ENCODE data around the gene COQ8B.
"Not testable (repeated sequence)": the region's sequence is repeated elsewhere in the genome, so short reads cannot be mapped to it uniquely, and the experiment has no call there.

The COQ8B gene

GRCh38 chr19:40652303-40652702 lies 64.4 kb downstream of the COQ8B start:
- H3K27ac ChIP-seq (replicated peaks; ENCODE audit: low read length), result not testable (repeated sequence)

GRCh38 chr19:40650749-40651305 lies 65.9 kb downstream of the COQ8B start:
- no peak overlapping the region for H2BK120ac ChIP-seq (ENCODE audit: low read depth, low read length)
- H2AK5ac ChIP-seq (ENCODE audit: low read depth, low read length), result no peak overlapping the region
- H4K8ac ChIP-seq (ENCODE audit: low read depth, low read length), result no peak overlapping the region
- DNase-seq (ENCODE audit: low spot score), result no peak
- no peak overlapping the region for H3K4me2 ChIP-seq (ENCODE audit: insufficient read depth, low read length, poor library complexity, severe bottlenecking)
- no peak overlapping the region for H3K14ac ChIP-seq (ENCODE audit: low read length)
- H3K27ac ChIP-seq (replicated peaks; ENCODE audit: low read length), result no peak overlapping the region
- H3K36me3 ChIP-seq (replicated peaks in 1 of 2; ENCODE audit: control insufficient read depth in 2 of 2, insufficient read depth in 2 of 2, low read length in 2 of 2), result no peaks in the 10 kb centered on the region
- H4K91ac ChIP-seq (ENCODE audit: low read depth, low read length, poor library complexity), result no peak overlapping the region
- peak overlapping the region; percentile 23 for H2AFZ ChIP-seq (ENCODE audit: low read length)
- no peak overlapping the region for H2BK15ac ChIP-seq (ENCODE audit: low read length)
- no peaks in the 10 kb centered on the region for H3K9me3 ChIP-seq (replicated peaks in 1 of 2; ENCODE audit: control insufficient read depth in 2 of 2, insufficient read depth in 1 of 2, low read depth in 1 of 2, low read length in 2 of 2)
- no peaks in the 10 kb centered on the region for H3K27me3 ChIP-seq (ENCODE audit: control insufficient read depth in 3 of 3, insufficient read depth in 3 of 3, low read depth in 1 of 3, low read length in 3 of 3)
- H2BK5ac ChIP-seq (ENCODE audit: low read length), result no peak overlapping the region
- H3K9ac ChIP-seq (ENCODE audit: low read depth, low read length, poor library complexity), result no peak overlapping the region
- whole genome bisulfite sequencing, 2 donors (ENCODE audit: extremely low coverage in 2 of 2, insufficient read length in 2 of 2, insufficient replicate concordance in 1 of 2), result no CpG with 5 or more reads among the region's 8 CpGs
- H3K4me3 ChIP-seq (ENCODE audit: low read length in 2 of 2), result no peak overlapping the region
- H3K79me1 ChIP-seq (ENCODE audit: low read depth, low read length), result no peaks in the 10 kb centered on the region
- H3K18ac ChIP-seq (ENCODE audit: low read length), result no peak overlapping the region
- no peaks in the 10 kb centered on the region for H3K4me1 ChIP-seq (ENCODE audit: control insufficient read depth in 2 of 2, insufficient read depth in 1 of 2, low read depth in 1 of 2, low read length in 2 of 2)
- no peak overlapping the region for H3K23ac ChIP-seq (ENCODE audit: low read depth, low read length, poor library complexity)
- H2BK12ac ChIP-seq (ENCODE audit: low read length), result no peak overlapping the region
- no peak overlapping the region for H3K4ac ChIP-seq (ENCODE audit: low read length)

More at GRCh38 chr19:40652303-40652702, 64.4 kb downstream of the COQ8B start:
- H2BK15ac ChIP-seq (ENCODE audit: low read length); H3K36me3 ChIP-seq (replicated peaks in 1 of 2; ENCODE audit: control insufficient read depth in 2 of 2, insufficient read depth in 2 of 2, low read length in 2 of 2); H3K79me1 ChIP-seq (ENCODE audit: low read depth, low read length); H3K4me2 ChIP-seq (ENCODE audit: insufficient read depth, low read length, poor library complexity, severe bottlenecking); H2BK5ac ChIP-seq (ENCODE audit: low read length); H2AK5ac ChIP-seq (ENCODE audit: low read depth, low read length); H3K4me1 ChIP-seq (ENCODE audit: control insufficient read depth in 2 of 2, insufficient read depth in 1 of 2, low read depth in 1 of 2, low read length in 2 of 2); H4K91ac ChIP-seq (ENCODE audit: low read depth, low read length, poor library complexity); DNase-seq (ENCODE audit: low spot score); H3K27me3 ChIP-seq (ENCODE audit: control insufficient read depth in 3 of 3, insufficient read depth in 3 of 3, low read depth in 1 of 3, low read length in 3 of 3); H2AFZ ChIP-seq (ENCODE audit: low read length); H4K8ac ChIP-seq (ENCODE audit: low read depth, low read length); H3K14ac ChIP-seq (ENCODE audit: low read length); H3K23ac ChIP-seq (ENCODE audit: low read depth, low read length, poor library complexity); H2BK12ac ChIP-seq (ENCODE audit: low read length); H3K4ac ChIP-seq (ENCODE audit: low read length); H3K9ac ChIP-seq (ENCODE audit: low read depth, low read length, poor library complexity); H2BK120ac ChIP-seq (ENCODE audit: low read depth, low read length); H3K4me3 ChIP-seq (ENCODE audit: low read length in 2 of 2); H3K9me3 ChIP-seq (replicated peaks in 1 of 2; ENCODE audit: control insufficient read depth in 2 of 2, insufficient read depth in 1 of 2, low read depth in 1 of 2, low read length in 2 of 2); H3K18ac ChIP-seq (ENCODE audit: low read length): not testable (repeated sequence)
- WGBS, 2 donors (ENCODE audit: extremely low coverage in 2 of 2, insufficient read length in 2 of 2, insufficient replicate concordance in 1 of 2), result no CpG with 5 or more reads among the region's 11 CpGs

DNA sequence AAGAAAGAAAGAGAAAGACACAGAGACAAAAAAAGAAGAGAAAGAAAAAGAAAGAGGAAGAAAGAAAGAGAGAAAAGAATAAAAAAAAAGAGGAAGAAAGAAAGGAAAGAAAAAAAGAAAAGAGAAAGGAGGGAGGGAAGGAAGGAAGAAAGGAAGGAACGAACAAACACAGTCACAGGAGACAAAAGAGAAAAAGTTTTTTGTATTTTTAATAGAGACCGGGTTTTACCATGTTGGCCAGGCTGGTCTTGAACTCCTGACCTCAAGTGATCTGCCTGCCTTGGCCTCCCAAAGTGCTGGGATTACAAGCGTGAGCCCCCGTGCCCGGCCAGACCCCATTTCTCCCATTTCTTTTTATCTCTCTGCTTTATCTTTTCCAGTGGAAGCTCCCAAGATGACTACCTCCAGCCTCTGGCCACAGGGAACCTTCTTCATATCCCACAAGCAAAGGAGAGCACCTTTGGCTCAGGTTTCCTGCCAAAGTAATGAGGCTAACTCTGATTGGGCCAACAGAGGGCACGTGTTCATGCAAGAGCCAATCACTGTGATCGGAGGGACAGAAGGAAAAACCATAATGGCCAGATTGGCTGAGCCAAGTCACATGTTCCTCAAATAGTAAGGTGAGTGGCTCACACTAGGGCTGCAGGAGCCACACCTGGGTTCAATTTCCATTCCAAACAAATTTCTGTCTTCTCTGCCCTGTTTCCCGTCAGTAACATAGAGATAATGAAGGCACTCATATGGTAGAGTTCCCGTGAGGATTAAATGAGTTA lies 66.6 kb downstream of the COQ8B start:
- H3K4me1 ChIP-seq (ENCODE audit: control insufficient read depth in 2 of 2, insufficient read depth in 1 of 2, low read depth in 1 of 2, low read length in 2 of 2); H3K27ac ChIP-seq (replicated peaks; ENCODE audit: low read length); H4K91ac ChIP-seq (ENCODE audit: low read depth, low read length, poor library complexity); H3K4me2 ChIP-seq (ENCODE audit: insufficient read depth, low read length, poor library complexity, severe bottlenecking); DNase-seq (ENCODE audit: low spot score); H4K8ac ChIP-seq (ENCODE audit: low read depth, low read length); H2AK5ac ChIP-seq (ENCODE audit: low read depth, low read length); H3K18ac ChIP-seq (ENCODE audit: low read length); H3K23ac ChIP-seq (ENCODE audit: low read depth, low read length, poor library complexity); H2AFZ ChIP-seq (ENCODE audit: low read length); H3K4me3 ChIP-seq (ENCODE audit: low read length in 2 of 2); H2BK15ac ChIP-seq (ENCODE audit: low read length); H3K9me3 ChIP-seq (replicated peaks in 1 of 2; ENCODE audit: control insufficient read depth in 2 of 2, insufficient read depth in 1 of 2, low read depth in 1 of 2, low read length in 2 of 2); H3K79me1 ChIP-seq (ENCODE audit: low read depth, low read length); H2BK12ac ChIP-seq (ENCODE audit: low read length); H3K4ac ChIP-seq (ENCODE audit: low read length); H2BK5ac ChIP-seq (ENCODE audit: low read length); H3K36me3 ChIP-seq (replicated peaks in 1 of 2; ENCODE audit: control insufficient read depth in 2 of 2, insufficient read depth in 2 of 2, low read length in 2 of 2); H3K9ac ChIP-seq (ENCODE audit: low read depth, low read length, poor library complexity); H3K27me3 ChIP-seq (ENCODE audit: control insufficient read depth in 3 of 3, insufficient read depth in 3 of 3, low read depth in 1 of 3, low read length in 3 of 3); H3K14ac ChIP-seq (ENCODE audit: low read length); H2BK120ac ChIP-seq (ENCODE audit: low read depth, low read length): not testable (repeated sequence)
- WGBS, 2 donors (ENCODE audit: extremely low coverage in 2 of 2, insufficient read length in 2 of 2, insufficient replicate concordance in 1 of 2), result no CpG with 5 or more reads among the region's 9 CpGs

DNA sequence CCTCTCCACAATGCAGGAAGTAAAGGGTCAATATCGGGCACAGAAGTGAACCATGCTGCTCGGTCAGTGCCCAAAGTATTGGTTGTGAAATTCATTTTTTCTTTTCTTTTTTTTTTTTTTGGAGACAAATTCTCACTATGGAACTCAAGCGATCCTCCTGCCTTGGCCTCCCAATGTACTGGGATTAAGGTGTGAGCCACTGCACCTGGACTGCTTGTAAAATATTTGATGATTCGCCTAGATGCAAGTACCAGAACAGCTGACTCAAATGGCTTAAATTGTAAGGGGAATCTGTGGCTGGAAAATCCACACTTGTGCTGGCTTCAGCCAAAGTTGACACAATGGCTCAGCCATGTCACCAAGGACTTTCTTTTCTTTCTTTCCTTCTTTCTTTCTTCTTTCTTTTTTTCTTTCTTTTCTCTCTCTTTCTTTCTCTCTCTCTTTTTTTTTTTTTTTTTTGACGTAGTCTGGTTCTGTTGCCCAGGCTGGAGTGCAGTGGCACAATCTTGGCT lies 69.9 kb downstream of the COQ8B start:
- H2BK15ac ChIP-seq (ENCODE audit: low read length), result no peak overlapping the region
- H3K36me3 ChIP-seq (replicated peaks in 1 of 2; ENCODE audit: control insufficient read depth in 2 of 2, insufficient read depth in 2 of 2, low read length in 2 of 2), result no peaks in the 10 kb centered on the region
- DNase-seq (ENCODE audit: low spot score), result no peak
- no peaks in the 10 kb centered on the region for H3K9me3 ChIP-seq (replicated peaks in 1 of 2; ENCODE audit: control insufficient read depth in 2 of 2, insufficient read depth in 1 of 2, low read depth in 1 of 2, low read length in 2 of 2)
- H3K4me1 ChIP-seq (ENCODE audit: control insufficient read depth in 2 of 2, insufficient read depth in 1 of 2, low read depth in 1 of 2, low read length in 2 of 2), result no peaks in the 10 kb centered on the region
- H3K4ac ChIP-seq (ENCODE audit: low read length), result no peak overlapping the region
- H4K8ac ChIP-seq (ENCODE audit: low read depth, low read length), result no peak overlapping the region
- H2AK5ac ChIP-seq (ENCODE audit: low read depth, low read length), result no peak overlapping the region
- H3K9ac ChIP-seq (ENCODE audit: low read depth, low read length, poor library complexity), result no peak overlapping the region
- no peak overlapping the region for H2AFZ ChIP-seq (ENCODE audit: low read length)
- WGBS, 2 donors (ENCODE audit: extremely low coverage in 2 of 2, insufficient read length in 2 of 2, insufficient replicate concordance in 1 of 2), result no CpG with 5 or more reads among the region's 5 CpGs
- no peak overlapping the region for H3K4me2 ChIP-seq (ENCODE audit: insufficient read depth, low read length, poor library complexity, severe bottlenecking)
- no peak overlapping the region for H3K4me3 ChIP-seq (ENCODE audit: low read length in 2 of 2)
- H2BK120ac ChIP-seq (ENCODE audit: low read depth, low read length), result no peak overlapping the region
- no peaks in the 10 kb centered on the region for H3K79me1 ChIP-seq (ENCODE audit: low read depth, low read length)
- H3K27ac ChIP-seq (replicated peaks; ENCODE audit: low read length), result no peak overlapping the region
- no peak overlapping the region for H3K18ac ChIP-seq (ENCODE audit: low read length)
- H3K23ac ChIP-seq (ENCODE audit: low read depth, low read length, poor library complexity), result no peak overlapping the region
- no peak overlapping the region for H2BK12ac ChIP-seq (ENCODE audit: low read length)
- H3K27me3 ChIP-seq (ENCODE audit: control insufficient read depth in 3 of 3, insufficient read depth in 3 of 3, low read depth in 1 of 3, low read length in 3 of 3), result no peaks in the 10 kb centered on the region
- H4K91ac ChIP-seq (ENCODE audit: low read depth, low read length, poor library complexity), result no peak overlapping the region
- no peak overlapping the region for H2BK5ac ChIP-seq (ENCODE audit: low read length)
- no peak overlapping the region for H3K14ac ChIP-seq (ENCODE audit: low read length)

All from neuronal stem cell (in vitro differentiated cells).